ENCODE results near the gene TXNDC11. TPM values are rescaled to one million over a fixed set of nuclear protein-coding genes. Genes with fewer than 3 reads are reported as not detected.

The TXNDC11 gene
- total and polyA plus RNA-seq, 10 of the 15 experiments (the other 5 are each of a cell fraction or from before 2014, with no cell fraction given) = 1.7 to 86.7 (median 54.4) TPM

DNA sequence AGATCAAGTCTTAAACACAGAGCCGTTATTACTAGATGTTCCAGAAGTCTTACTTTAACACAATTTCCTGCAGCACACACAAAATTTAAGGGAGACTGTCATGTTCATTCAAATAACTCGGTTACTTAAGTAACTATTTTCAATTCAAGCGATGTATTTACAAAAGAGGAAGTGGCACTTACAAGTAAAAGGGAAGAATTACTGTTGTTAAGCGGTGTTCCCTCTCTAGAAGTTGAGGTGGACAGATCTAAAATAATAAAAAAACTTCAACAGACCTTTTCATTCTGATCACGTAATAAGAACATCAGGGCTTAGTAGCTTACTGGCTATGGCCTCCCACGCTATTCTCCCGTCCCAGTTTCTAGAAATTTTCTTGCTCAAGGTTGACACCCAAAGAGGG, 26.2 kb upstream of the TXNDC11 start (continued):
- TF ChIP-seq, protein P1, sequence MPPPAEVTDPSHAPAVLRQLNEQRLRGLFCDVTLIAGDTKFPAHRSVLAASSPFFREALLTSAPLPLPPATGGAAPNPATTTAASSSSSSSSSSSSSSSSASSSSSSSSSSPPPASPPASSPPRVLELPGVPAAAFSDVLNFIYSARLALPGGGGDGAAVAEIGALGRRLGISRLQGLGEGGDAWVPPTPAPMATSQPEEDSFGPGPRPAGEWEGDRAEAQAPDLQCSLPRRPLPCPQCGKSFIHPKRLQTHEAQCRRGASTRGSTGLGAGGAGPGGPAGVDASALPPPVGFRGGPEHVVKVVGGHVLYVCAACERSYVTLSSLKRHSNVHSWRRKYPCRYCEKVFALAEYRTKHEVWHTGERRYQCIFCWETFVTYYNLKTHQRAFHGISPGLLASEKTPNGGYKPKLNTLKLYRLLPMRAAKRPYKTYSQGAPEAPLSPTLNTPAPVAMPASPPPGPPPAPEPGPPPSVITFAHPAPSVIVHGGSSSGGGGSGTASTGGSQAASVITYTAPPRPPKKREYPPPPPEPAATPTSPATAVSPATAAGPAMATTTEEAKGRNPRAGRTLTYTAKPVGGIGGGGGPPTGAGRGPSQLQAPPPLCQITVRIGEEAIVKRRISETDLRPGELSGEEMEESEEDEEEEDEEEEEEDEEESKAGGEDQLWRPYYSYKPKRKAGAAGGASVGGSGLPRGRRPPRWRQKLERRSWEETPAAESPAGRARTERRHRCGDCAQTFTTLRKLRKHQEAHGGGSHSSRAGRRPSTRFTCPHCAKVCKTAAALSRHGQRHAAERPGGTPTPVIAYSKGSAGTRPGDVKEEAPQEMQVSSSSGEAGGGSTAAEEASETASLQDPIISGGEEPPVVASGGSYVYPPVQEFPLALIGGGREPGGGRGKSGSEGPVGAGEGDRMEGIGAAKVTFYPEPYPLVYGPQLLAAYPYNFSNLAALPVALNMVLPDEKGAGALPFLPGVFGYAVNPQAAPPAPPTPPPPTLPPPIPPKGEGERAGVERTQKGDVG (CRISPR knock-in tag; IDR thresholded peaks at IDR 0.05) = no peak

GRCh38 chr16:11762431-11762830, 19.8 kb upstream of the TXNDC11 start:
- Histone ChIP-seq H3K9me3 (replicated peaks; ENCODE audit: control insufficient read depth, insufficient read depth, low read length) (no peaks in the 10 kb centered on the region), H3K27ac (ENCODE audit: control insufficient read depth, insufficient read depth) (no peak overlapping the region), H3K4me3 (no peak overlapping the region), H3K27me3 (replicated peaks in 1 of 2; ENCODE audit: control insufficient read depth in 2 of 2, insufficient read depth in 2 of 2, low read length in 1 of 2) (no peaks in the 10 kb centered on the region), H3K36me3 (ENCODE audit: control insufficient read depth in 2 of 2, insufficient read depth in 2 of 2, low read length in 1 of 2) (peaks cover 7 to 52% of the 10 kb centered on the region in 2 experiments), H4K20me1 (ENCODE audit: control insufficient read depth, insufficient read depth) (no peaks in the 10 kb centered on the region), H2AFZ (ENCODE audit: control insufficient read depth, low read depth, low read length) (no peak overlapping the region), H3K79me2 (ENCODE audit: control insufficient read depth, insufficient read depth, low read length) (no peaks in the 10 kb centered on the region), H3K4me1 (ENCODE audit: control insufficient read depth, insufficient read depth, low read length) (no peaks in the 10 kb centered on the region), H3K4me2 (ENCODE audit: control insufficient read depth, insufficient read depth) (no peak overlapping the region), H3K9ac (ENCODE audit: control insufficient read depth, insufficient read depth, low read length) (no peak overlapping the region)
- intact Hi-C loops (cut with micrococcal nuclease; ENCODE audit: unreplicated experiment) (no loop called here), in situ Hi-C loops (cut with MboI) (no loop called here)
- no peak for TF ChIP-seq EP300 (IDR thresholded peaks at IDR 0.05; ENCODE audit: borderline replicate concordance in 1 of 2, control insufficient read depth in 1 of 2, low read depth in 2 of 2, low read length in 2 of 2)
- FAIRE-seq (no peak), ATAC-seq (no peak), DNase-seq (ENCODE audit: low read depth, low spot score) (no peak)
- SMC1A ChIA-PET (ENCODE audit: uncharacterized antibody, unreplicated experiment) = interaction anchor here (1.1 to 1.6 kb wide), 2 partner anchors 35 to 104 kb away, joined by 5 read pairs; no protein-coding TSS in a partner anchor
- no TSS peak for BruUV-seq (replicated peaks)
- CTCF ChIA-PET = interaction anchor here (1.2 kb wide), 1 partner anchor 19 kb away, joined by 3 read pairs; no protein-coding TSS in a partner anchor
- POLR2A ChIA-PET = interaction anchor here (1.7 kb wide), 1 partner anchor 28 kb away, joined by 3 read pairs; no protein-coding TSS in a partner anchor
- WGBS (ENCODE audit: insufficient coverage, insufficient replicate concordance, low lambda C conversion rate, missing lambda C conversion rate) = 75% methylated on average over 4 of the region's 4 CpGs
- RAD21 ChIA-PET (ENCODE audit: unreplicated experiment) = interaction anchor here (0.8 kb wide), 1 partner anchor 35 kb away, joined by 4 read pairs; no protein-coding TSS in a partner anchor
